Upper lobe of left lung (tissue), 4 donors: Measurements from ENCODE around the gene NSDHL.

Experiments
- POLR2AphosphoS5 ChIP-seq, 2 donors: sonication (generic); formaldehyde crosslinking; IDR thresholded peaks; one replicate each; pipeline ENCODE4 v1.5.1; 2017; ENCODE audit warnings: antibody characterized with exemption in 2 of 2
- TF ChIP-seq, protein P1 (sequence below), 6 experiments: fragments of 450-650 bp in 4 of 6; fragments of 200-600 bp in 2 of 6; sonication (generic) in 2 of 6; IDR thresholded peaks; one replicate each; pipeline ENCODE4 v1.5.1; 2016 to 2019; ENCODE audit warnings: antibody characterized with exemption in 6 of 6

DNA sequence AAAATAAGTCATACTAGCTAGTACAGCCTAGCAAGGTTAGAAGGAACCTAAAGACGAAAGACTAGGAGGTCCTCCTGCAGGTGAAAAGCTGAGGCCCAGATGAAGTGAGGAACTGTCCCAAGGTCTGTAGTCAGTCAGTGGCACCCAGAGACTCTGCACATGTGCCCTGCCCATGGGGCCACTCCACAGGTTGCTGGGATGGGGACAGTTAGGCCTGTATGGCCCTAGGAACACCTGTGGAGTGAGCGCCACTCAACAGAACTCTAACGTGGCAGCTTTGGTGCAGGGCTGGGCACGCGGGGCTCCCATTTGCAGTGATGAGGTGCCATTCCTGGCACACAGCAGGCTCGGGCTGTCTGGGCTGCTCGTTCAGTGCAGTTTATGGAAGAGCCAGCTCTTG, 81.8 kb downstream of the NSDHL start:
- TF ChIP-seq, protein P1, sequence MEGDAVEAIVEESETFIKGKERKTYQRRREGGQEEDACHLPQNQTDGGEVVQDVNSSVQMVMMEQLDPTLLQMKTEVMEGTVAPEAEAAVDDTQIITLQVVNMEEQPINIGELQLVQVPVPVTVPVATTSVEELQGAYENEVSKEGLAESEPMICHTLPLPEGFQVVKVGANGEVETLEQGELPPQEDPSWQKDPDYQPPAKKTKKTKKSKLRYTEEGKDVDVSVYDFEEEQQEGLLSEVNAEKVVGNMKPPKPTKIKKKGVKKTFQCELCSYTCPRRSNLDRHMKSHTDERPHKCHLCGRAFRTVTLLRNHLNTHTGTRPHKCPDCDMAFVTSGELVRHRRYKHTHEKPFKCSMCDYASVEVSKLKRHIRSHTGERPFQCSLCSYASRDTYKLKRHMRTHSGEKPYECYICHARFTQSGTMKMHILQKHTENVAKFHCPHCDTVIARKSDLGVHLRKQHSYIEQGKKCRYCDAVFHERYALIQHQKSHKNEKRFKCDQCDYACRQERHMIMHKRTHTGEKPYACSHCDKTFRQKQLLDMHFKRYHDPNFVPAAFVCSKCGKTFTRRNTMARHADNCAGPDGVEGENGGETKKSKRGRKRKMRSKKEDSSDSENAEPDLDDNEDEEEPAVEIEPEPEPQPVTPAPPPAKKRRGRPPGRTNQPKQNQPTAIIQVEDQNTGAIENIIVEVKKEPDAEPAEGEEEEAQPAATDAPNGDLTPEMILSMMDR (IDR thresholded peaks at IDR 0.05): no peak
- TF ChIP-seq POLR2AphosphoS5 (IDR thresholded peaks at IDR 0.05): no peak
